Uterus (tissue), 4 donors: Measurements from ENCODE around the gene C9orf72. TPM values are rescaled to one million over a fixed set of nuclear protein-coding genes. Genes with fewer than 3 reads are reported as not detected.
A peak's percentile ranks its signal among the peaks of the same experiment; 100 is the strongest.

Experiments used
- DNase-seq, 2 donors: peaks; one replicate each; pipeline ENCODE4 v3.0.0-alpha.2; 2019 to 2020
- H3K27ac ChIP-seq, 2 donors: fragments of 200-600 bp; sonication (generic); 1 replicate in 1 of 2; 2 replicates in 1 of 2; pipeline ENCODE4 v1.5.1; 2016 to 2018
- H3K27me3 ChIP-seq, 2 donors: fragments of 200-600 bp; sonication (generic); one replicate each; pipeline ENCODE4 v1.5.1; 2018 to 2019; ENCODE audit warnings: control low read depth in 1 of 2
- H3K36me3 ChIP-seq, 2 donors: fragments of 200-600 bp; sonication (generic); one replicate each; pipeline ENCODE4 v1.5.1; 2019; ENCODE audit warnings: control low read depth in 1 of 2
- H3K4me1 ChIP-seq, 2 donors: fragments of 200-600 bp; sonication (generic); one replicate each; pipeline ENCODE4 v1.5.1; 2018 to 2019; ENCODE audit warnings: control low read depth in 1 of 2
- H3K4me3 ChIP-seq, 2 donors: fragments of 200-600 bp; sonication (generic); 1 replicate in 1 of 2; 2 replicates in 1 of 2; pipeline ENCODE4 v1.5.1; 2018 to 2019; ENCODE audit warnings: mild to moderate bottlenecking in 1 of 2
- H3K9me3 ChIP-seq, 2 donors: fragments of 200-600 bp; sonication (generic); one replicate each; pipeline ENCODE4 v1.5.1; 2019; ENCODE audit warnings: control low read depth in 1 of 2
- CTCF ChIP-seq, 4 experiments: fragments of 200-600 bp in 2 of 4; fragments of 450-650 bp in 2 of 4; sonication (generic) in 2 of 4; IDR thresholded peaks; one replicate each; pipeline ENCODE4 v1.5.1; 2016 to 2019; ENCODE audit warnings: antibody characterized with exemption in 4 of 4, mild to moderate bottlenecking in 2 of 4, moderate library complexity in 1 of 4
- POLR2A ChIP-seq, 2 donors: fragments of 450-650 bp; IDR thresholded peaks; one replicate each; pipeline ENCODE4 v1.6.1; 2016; ENCODE audit warnings: antibody characterized with exemption in 2 of 2, mild to moderate bottlenecking in 1 of 2, moderate library complexity in 1 of 2
- intact Hi-C: fragments of 100-400 bp; cut with DNase I; formaldehyde crosslinking; loops from one replicate; pipeline ENCODE4 v1.15.1; 2023; ENCODE audit warnings: low total_unique reads
- total RNA-seq, 4 donors: library from RNA; depleted of rRNA in 3 of 4; stranded (reverse); fragments of >200 nt in 3 of 4; gene quantifications; one replicate each; pipeline versions ENCODE4 v1.1.0 to v1.2.4, GENCODE V29; 2014 to 2023
- donor health status: DM: yes; HTN: yes; CAD: no.

C9orf72 gene
- total RNA-seq, 4 donors from 2014 or later: 16.1 to 46.2 (median 32.1) TPM

GRCh38 chr9:27572061-27572460, 1.2 kb downstream of the C9orf72 start:
- DNase-seq: no peak
- intact Hi-C loops: no loop called here
- Histone ChIP-seq H3K4me3 (peak overlapping the region in 1 of 2 donors; percentile 72), H3K27ac (peak overlapping the region; percentile 97 to 99), H3K27me3 (no peaks in the 10 kb centered on the region), H3K4me1 (no peaks in the 10 kb centered on the region), H3K9me3 (no peaks in the 10 kb centered on the region), H3K36me3 (no peaks in the 10 kb centered on the region)
- no peak for TF ChIP-seq CTCF (IDR thresholded peaks at IDR 0.05)
- no peak for TF ChIP-seq POLR2A (IDR thresholded peaks at IDR 0.05)

GRCh38 chr9:27571011-27571410, 2.3 kb downstream of the C9orf72 start:
- Histone ChIP-seq H3K36me3 (no peaks in the 10 kb centered on the region), H3K4me3 (no peak overlapping the region), H3K27ac (no peak overlapping the region), H3K27me3 (no peaks in the 10 kb centered on the region), H3K4me1 (no peaks in the 10 kb centered on the region), H3K9me3 (no peaks in the 10 kb centered on the region)
- intact Hi-C loops: no loop called here
- TF ChIP-seq CTCF (IDR thresholded peaks at IDR 0.05) (no peak), POLR2A (IDR thresholded peaks at IDR 0.05) (no peak)
- DNase-seq: no peak

GRCh38 chr9:27569406-27569805, 3.9 kb downstream of the C9orf72 start:
- Histone ChIP-seq H3K36me3 (no peaks in the 10 kb centered on the region), H3K27me3 (no peaks in the 10 kb centered on the region), H3K4me1 (no peaks in the 10 kb centered on the region), H3K9me3 (no peaks in the 10 kb centered on the region), H3K27ac (no peak overlapping the region), H3K4me3 (no peak overlapping the region)
- TF ChIP-seq POLR2A (IDR thresholded peaks at IDR 0.05) (no peak), CTCF (IDR thresholded peaks at IDR 0.05) (no peak)
- intact Hi-C loops: no loop called here
- no peak for DNase-seq

- Histone ChIP-seq H3K36me3 (no peaks in the 10 kb centered on the region), H3K4me1 (no peaks in the 10 kb centered on the region), H3K27ac (peak overlapping the region in 1 of 2 donors; percentile 0), H3K4me3 (no peak overlapping the region), H3K27me3 (no peaks in the 10 kb centered on the region), H3K9me3 (no peaks in the 10 kb centered on the region)
- TF ChIP-seq CTCF (IDR thresholded peaks at IDR 0.05) (no peak), POLR2A (IDR thresholded peaks at IDR 0.05) (no peak)
- DNase-seq: no peak
- intact Hi-C loops: no loop called here
Observed at GRCh38 chr9:27566118-27566517, 7.2 kb downstream of the C9orf72 start.

GRCh38 chr9:27565696-27566095, 7.6 kb downstream of the C9orf72 start:
- H3K4me1 ChIP-seq: no peaks in the 10 kb centered on the region
- no peaks in the 10 kb centered on the region for H3K36me3 ChIP-seq
- DNase-seq: no peak
- H3K9me3 ChIP-seq: no peaks in the 10 kb centered on the region
- H3K4me3 ChIP-seq: no peak overlapping the region
- peak overlapping the region in 1 of 2 donors; percentile 0 for H3K27ac ChIP-seq
- intact Hi-C loops: no loop called here
- no peaks in the 10 kb centered on the region for H3K27me3 ChIP-seq
- TF ChIP-seq POLR2A (IDR thresholded peaks at IDR 0.05) (no peak), CTCF (IDR thresholded peaks at IDR 0.05) (no peak)
